Measurements from ENCODE around the gene FGFBP1.

The FGFBP1 gene

GRCh38 chr4:15938640-15939039 lies at the start of gene FGFBP1:
Gene FGFBP1, minus strand, starts transcription at chr4:15938740. Its CDS starts 2,108 bp downstream, at chr4:15936632.
- no peak for DNase-seq

- no peak for DNase-seq
Measured at GRCh38 chr4:15988222-15988621, 49.7 kb upstream of the FGFBP1 start.

GRCh38 chr4:15986907-15987306 lies 48.4 kb upstream of the FGFBP1 start:
- no peak for DNase-seq

GRCh38 chr4:15983610-15984009 lies 45.1 kb upstream of the FGFBP1 start:
- no peak for DNase-seq

- no peak for DNase-seq
Measured at GRCh38 chr4:15982842-15983524, 44.4 kb upstream of the FGFBP1 start.

GRCh38 chr4:15976456-15977447 lies 38.2 kb upstream of the FGFBP1 start:
- no peak for DNase-seq

- DNase-seq = no peak
Measured at GRCh38 chr4:15971068-15971801, 32.7 kb upstream of the FGFBP1 start.

GRCh38 chr4:15968551-15969300 lies 30.2 kb upstream of the FGFBP1 start:
- no peak for DNase-seq

- no peak for DNase-seq
Measured at GRCh38 chr4:15965325-15965724, 26.8 kb upstream of the FGFBP1 start.

GRCh38 chr4:15964159-15964558 lies 25.6 kb upstream of the FGFBP1 start:
- DNase-seq = no peak

GRCh38 chr4:15963576-15963975 lies 25.0 kb upstream of the FGFBP1 start:
- DNase-seq = no peak

- DNase-seq = no peak
Measured at GRCh38 chr4:15963001-15963451, 24.5 kb upstream of the FGFBP1 start, which contains the start of gene FGFBP2. Gene FGFBP2, minus strand, starts transcription at chr4:15963175. Its CDS starts 46 bp downstream, at chr4:15963129.

- no peak for DNase-seq
Measured at GRCh38 chr4:15961781-15962510, 23.4 kb upstream of the FGFBP1 start.

GRCh38 chr4:15958562-15958961 lies 20.0 kb upstream of the FGFBP1 start:
- no peak for DNase-seq

GRCh38 chr4:15956179-15956850 lies 17.8 kb upstream of the FGFBP1 start:
- DNase-seq = peak; percentile 18

GRCh38 chr4:15955670-15956069 lies 17.1 kb upstream of the FGFBP1 start:
- DNase-seq = no peak

GRCh38 chr4:15953625-15954024 lies 15.1 kb upstream of the FGFBP1 start:
- DNase-seq = no peak

GRCh38 chr4:15951781-15952180 lies 13.2 kb upstream of the FGFBP1 start:
- DNase-seq = no peak

GRCh38 chr4:15948826-15949225 lies 10.3 kb upstream of the FGFBP1 start:
- DNase-seq = no peak

- no peak for DNase-seq
Measured at GRCh38 chr4:15947684-15948083, 9.1 kb upstream of the FGFBP1 start.

GRCh38 chr4:15945516-15945915 lies 7.0 kb upstream of the FGFBP1 start:
- no peak for DNase-seq

Measured in NCI-H226 (cell line).